ENCODE results near the gene ZNF35.
A peak's percentile ranks its signal among the peaks of the same experiment; 100 is the strongest.

The ZNF35 gene

DNA sequence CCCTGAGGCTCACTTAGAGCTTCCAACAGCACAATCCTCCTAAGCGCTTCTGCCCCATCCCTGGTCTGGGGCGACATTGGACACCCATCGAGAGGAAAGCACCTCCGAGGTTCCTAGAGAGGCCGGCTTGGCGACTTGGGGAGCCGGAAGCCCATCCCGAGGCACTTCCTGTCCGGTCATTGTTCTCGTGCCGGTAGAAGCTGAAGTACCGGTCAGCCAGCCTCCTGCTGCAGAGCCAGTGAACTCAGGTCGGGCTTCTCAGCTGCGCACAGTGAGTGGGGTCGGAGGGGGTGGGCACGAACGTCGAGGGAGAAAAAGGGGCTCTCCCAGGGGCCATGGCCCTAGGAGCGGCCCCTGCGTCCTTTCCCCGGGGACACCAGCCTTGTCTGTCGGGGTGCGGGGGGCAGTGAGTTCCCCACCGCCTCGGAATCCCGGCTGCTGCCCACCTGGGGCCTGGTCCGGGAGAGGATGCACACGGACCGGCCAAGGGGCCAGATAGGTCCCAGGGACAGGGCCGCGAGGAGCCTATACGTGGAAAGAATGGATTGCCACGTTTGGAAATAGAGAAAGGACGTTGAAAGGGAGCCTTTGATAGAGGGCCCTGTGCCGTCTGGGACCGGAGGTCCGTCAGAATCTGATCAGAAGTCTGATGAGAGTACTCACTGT is at the start of gene ZNF35:
Gene ZNF35, plus strand, starts transcription at position 169 of the 666 bp plus-strand sequence. CDS start 2,336 bp downstream, outside the sequence.
- Histone ChIP-seq H3K27ac (no peak within 1 kb of the TSS), H3K4me1 (ENCODE audit: low read depth, poor library complexity, severe bottlenecking) (peaks cover 11% of the 10 kb centered on the region), H3K4me2 (peak within 1 kb of the TSS; percentile 71), H2AFZ (ENCODE audit: low read depth) (peak within 1 kb of the TSS; percentile 83), H3K27me3 (ENCODE audit: insufficient read depth, low read depth) (no peaks in the 10 kb centered on the region), H3K4me3 (IDR thresholded peaks at IDR 0.05; ENCODE audit: insufficient read depth, low read depth, low read length) (peak within 1 kb of the TSS; percentile 80), H3K79me2 (ENCODE audit: insufficient read depth, low read depth) (no peaks in the 10 kb centered on the region), H3K36me3 (ENCODE audit: insufficient read depth) (peaks cover 5% of the 10 kb centered on the region; the same call in 1 of the 2 replicates), H3K9ac (peak within 1 kb of the TSS; percentile 62; the same call in 1 of the 2 replicates), H4K20me1 (ENCODE audit: insufficient read depth) (no peaks in the 10 kb centered on the region)
- TF ChIP-seq CTCF (conservative IDR thresholded peaks at IDR 0.05; ENCODE audit: low read depth, low read length), result no peak

- Histone ChIP-seq H3K79me2 (ENCODE audit: insufficient read depth, low read depth) (no peaks in the 10 kb centered on the region), H3K9ac (no peak overlapping the region), H3K4me1 (ENCODE audit: low read depth, poor library complexity, severe bottlenecking) (no peaks in the 10 kb centered on the region), H3K27me3 (ENCODE audit: insufficient read depth, low read depth) (no peaks in the 10 kb centered on the region), H2AFZ (ENCODE audit: low read depth) (no peak overlapping the region), H3K27ac (no peak overlapping the region), H3K36me3 (ENCODE audit: insufficient read depth) (no peaks in the 10 kb centered on the region), H3K4me2 (no peak overlapping the region), H4K20me1 (ENCODE audit: insufficient read depth) (no peaks in the 10 kb centered on the region), H3K4me3 (IDR thresholded peaks at IDR 0.05; ENCODE audit: insufficient read depth, low read depth, low read length) (no peak overlapping the region)
- no peak for TF ChIP-seq CTCF (conservative IDR thresholded peaks at IDR 0.05; ENCODE audit: low read depth, low read length)
Observed at GRCh38 chr3:44601749-44602148, 46.8 kb upstream of the ZNF35 start.

DNA sequence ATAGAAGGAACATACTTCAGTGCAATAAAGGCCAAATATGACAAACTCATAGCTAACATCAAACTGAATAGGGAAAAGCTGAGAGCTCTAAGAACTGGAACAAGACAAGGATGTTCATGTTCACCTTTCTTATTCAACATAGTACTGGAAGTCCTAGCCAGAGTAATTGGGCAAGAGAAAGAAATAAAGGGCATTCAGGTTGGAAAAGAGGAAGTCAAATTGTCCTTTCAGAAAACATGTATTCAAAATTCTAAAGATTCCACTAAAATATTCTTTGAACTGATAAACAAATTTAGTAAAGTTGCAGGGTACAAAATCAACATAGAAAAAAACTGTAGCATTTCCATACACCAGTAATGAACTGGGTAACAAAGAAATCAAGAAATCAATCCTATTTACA is 35.9 kb upstream of the ZNF35 start:
- Histone ChIP-seq H4K20me1 (ENCODE audit: insufficient read depth) (no peaks in the 10 kb centered on the region), H3K79me2 (ENCODE audit: insufficient read depth, low read depth) (no peaks in the 10 kb centered on the region), H3K36me3 (ENCODE audit: insufficient read depth) (no peaks in the 10 kb centered on the region), H3K27ac (no peak overlapping the region), H3K27me3 (ENCODE audit: insufficient read depth, low read depth) (no peaks in the 10 kb centered on the region), H2AFZ (ENCODE audit: low read depth) (no peak overlapping the region), H3K4me2 (no peak overlapping the region), H3K4me3 (IDR thresholded peaks at IDR 0.05; ENCODE audit: insufficient read depth, low read depth, low read length) (no peak overlapping the region), H3K9ac (no peak overlapping the region), H3K4me1 (ENCODE audit: low read depth, poor library complexity, severe bottlenecking) (no peaks in the 10 kb centered on the region)
- TF ChIP-seq CTCF (conservative IDR thresholded peaks at IDR 0.05; ENCODE audit: low read depth, low read length), result no peak

DNA sequence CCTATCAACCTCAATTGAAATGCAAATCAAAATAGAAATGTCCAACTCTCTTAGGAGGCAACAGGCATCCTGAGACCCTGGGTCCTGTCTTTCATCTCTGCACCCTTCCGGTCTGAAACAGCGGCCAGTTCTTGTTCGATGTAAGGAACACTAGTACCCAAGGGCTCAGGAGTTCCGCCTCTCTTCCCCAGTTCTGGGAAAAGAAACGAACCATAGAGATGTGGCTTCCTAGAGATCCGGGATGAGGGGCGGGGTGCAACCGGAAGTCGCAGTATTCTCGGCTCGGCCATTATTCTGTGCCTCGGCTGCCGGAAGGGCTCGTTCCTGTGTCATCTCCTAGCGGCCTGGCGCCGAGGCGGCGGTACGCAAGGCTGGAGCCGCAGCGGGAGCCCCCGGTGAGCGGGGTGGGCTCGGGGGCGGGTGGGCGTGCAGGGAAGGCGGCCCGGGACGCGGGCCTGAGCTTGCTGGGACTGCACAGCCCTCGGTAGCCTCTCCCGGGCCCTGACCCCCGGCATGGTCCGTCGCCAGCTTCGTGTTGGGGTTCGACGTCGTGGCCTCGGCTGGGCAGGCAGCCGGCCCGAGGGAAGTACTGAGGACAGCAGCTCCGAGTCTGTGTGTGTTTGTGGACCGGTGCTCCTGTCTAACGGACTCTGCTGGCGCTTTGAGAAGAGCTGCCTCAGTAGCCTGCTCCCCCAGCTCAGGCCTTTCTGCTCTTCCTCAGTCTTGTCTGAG is 23.6 kb upstream of the ZNF35 start, which contains the start of gene ZNF197:
Gene ZNF197, plus strand, starts transcription at position 288 of the 732 bp plus-strand sequence. CDS start 4,119 bp downstream, outside the sequence.
- no peak within 1 kb of the TSS for H3K27ac ChIP-seq
- no peaks in the 10 kb centered on the region for H3K27me3 ChIP-seq (ENCODE audit: insufficient read depth, low read depth)
- no peak within 1 kb of the TSS for H3K4me3 ChIP-seq (IDR thresholded peaks at IDR 0.05; ENCODE audit: insufficient read depth, low read depth, low read length)
- no peaks in the 10 kb centered on the region for H3K36me3 ChIP-seq (ENCODE audit: insufficient read depth)
- H3K4me2 ChIP-seq, result no peak within 1 kb of the TSS
- no peaks in the 10 kb centered on the region for H4K20me1 ChIP-seq (ENCODE audit: insufficient read depth)
- H3K9ac ChIP-seq, result peak within 1 kb of the TSS; percentile 30; the same call in 1 of the 2 replicates
- H3K4me1 ChIP-seq (ENCODE audit: low read depth, poor library complexity, severe bottlenecking), result no peaks in the 10 kb centered on the region
- no peaks in the 10 kb centered on the region for H3K79me2 ChIP-seq (ENCODE audit: insufficient read depth, low read depth)
- TF ChIP-seq CTCF (conservative IDR thresholded peaks at IDR 0.05; ENCODE audit: low read depth, low read length), result no peak
- H2AFZ ChIP-seq (ENCODE audit: low read depth), result peak within 1 kb of the TSS; percentile 69
